K562 (cell line): Measurements from ENCODE around the gene XAB2. TPM values are rescaled to one million over a fixed set of nuclear protein-coding genes. Genes with fewer than 3 reads are reported as not detected.

Source experiments
- ATAC-seq: fragments of 200-7000 bp; cut with Tn5 transposase; 3 replicates; pipeline ENCODE4 v1.9.1; 2020; ENCODE audit warnings: moderate library complexity
- BruUV-seq: library from RNA; stranded (reverse); fragments of 400-500 nt; replicated peaks from 2 replicates; lab custom pipeline; 2021; lab: Mats Ljungman, UMichigan
- CTCF ChIA-PET: fragments of 300-600 bp; formaldehyde crosslinking; extraction: SDS; loops from one replicate; lab custom pipeline; 2021; ENCODE audit warnings: low intra/inter-chr PET ratio; lab: Yijun Ruan, JAX
- POLR2A ChIA-PET: fragments of 300-600, 350-650 bp; sonication (Branson Sonifier 250); formaldehyde crosslinking; extraction: SDS; loops from one replicate; lab custom pipeline; 2021; ENCODE audit warnings: antibody characterized with exemption, inconsistent platforms; lab: Yijun Ruan, JAX
- DNase-seq, 4 experiments: peaks; one replicate each; pipeline versions ENCODE4 v3.0.0 to v3.0.0-alpha.2; 2011 to 2018; ENCODE audit warnings: low spot score in 3 of 4, mixed read lengths in 3 of 4; ENCODE audit errors: extremely low read depth in 1 of 4
- FAIRE-seq: peaks from 2 replicates; lab custom pipeline; 2011; peaks lifted over from hg19 to GRCh38; lab: Jason Lieb, UNC
- H2AFZ ChIP-seq: 2 replicates; pipeline ENCODE4 v1.6.0; 2011; ENCODE audit warnings: low read depth, low read length, control low read depth, inconsistent platforms
- H3K27ac ChIP-seq: fragments of 200-600 bp; 3 replicates; pipeline ENCODE4 v1.8.0; 2011; ENCODE audit warnings: low read depth, mild to moderate bottlenecking, control low read depth, inconsistent platforms, low read length, moderate library complexity, mixed read lengths; ENCODE audit errors: extremely low read depth
- H3K27me3 ChIP-seq, 2 experiments: fragments of 300-600 bp in 1 of 2; 2 replicates in 1 of 2; 3 replicates in 1 of 2; pipeline versions ENCODE4 v1.6.0 to v1.8.0; 2011; ENCODE audit warnings: inconsistent platforms in 2 of 2, low read length in 2 of 2, mild to moderate bottlenecking in 1 of 2, mixed read lengths in 1 of 2, moderate library complexity in 1 of 2; ENCODE audit not compliant: control insufficient read depth in 2 of 2, insufficient read depth in 2 of 2
- H3K36me3 ChIP-seq: fragments of 300-600 bp; 3 replicates; pipeline ENCODE4 v1.8.0; 2011; ENCODE audit warnings: mild to moderate bottlenecking, low read length, inconsistent platforms; ENCODE audit not compliant: control insufficient read depth, insufficient read depth
- H3K4me1 ChIP-seq, 2 experiments: fragments of 200-600 bp in 1 of 2; replicated peaks in 1 of 2; 2 replicates in 1 of 2; 3 replicates in 1 of 2; pipeline versions ENCODE4 v1.5.1 to v1.8.0; 2011; ENCODE audit warnings: inconsistent platforms in 2 of 2, low read length in 2 of 2, mild to moderate bottlenecking in 1 of 2, mixed read lengths in 1 of 2, moderate library complexity in 1 of 2; ENCODE audit not compliant: control insufficient read depth in 2 of 2, insufficient read depth in 2 of 2
- H3K4me2 ChIP-seq: 2 replicates; pipeline ENCODE4 v1.6.1; 2011; ENCODE audit warnings: low read length, control low read depth, inconsistent platforms, mixed read lengths; ENCODE audit not compliant: insufficient read depth
- H3K4me3 ChIP-seq: fragments of 200-600 bp; sonication (generic), shearing (Covaris generic); 2 replicates; pipeline ENCODE4 v1.5.1; 2016; ENCODE audit warnings: control low read depth, inconsistent platforms
- H3K79me2 ChIP-seq: fragments of 200-600 bp; 3 replicates; pipeline ENCODE4 v1.8.0; 2011; ENCODE audit warnings: low read length, inconsistent platforms; ENCODE audit not compliant: control insufficient read depth, insufficient read depth
- H3K9ac ChIP-seq, 2 experiments: 2 replicates each; pipeline versions ENCODE4 v1.6.0 to v1.6.1; 2011; ENCODE audit warnings: low read depth in 2 of 2, low read length in 2 of 2, control low read depth in 1 of 2, inconsistent platforms in 1 of 2, mild to moderate bottlenecking in 1 of 2, mixed read lengths in 1 of 2; ENCODE audit not compliant: insufficient read depth in 1 of 2
- H3K9me1 ChIP-seq: one replicate; pipeline ENCODE4 v1.6.0; 2011; ENCODE audit warnings: inconsistent platforms, mild to moderate bottlenecking, low read length, moderate library complexity; ENCODE audit not compliant: control insufficient read depth, insufficient read depth
- H3K9me3 ChIP-seq: replicated peaks from 2 replicates; pipeline ENCODE4 v1.5.1; 2011; ENCODE audit warnings: low read depth, low read length, inconsistent platforms; ENCODE audit not compliant: control insufficient read depth, insufficient read depth
- H4K20me1 ChIP-seq: replicated peaks from 2 replicates; pipeline ENCODE4 v1.6.1; 2011; ENCODE audit warnings: low read length, inconsistent platforms, mixed read lengths; ENCODE audit not compliant: control insufficient read depth, insufficient read depth
- CC2D1A ChIP-seq: fragments of 450-650 bp; IDR thresholded peaks from 2 replicates; pipeline ENCODE4 v1.6.1; 2017; ENCODE audit warnings: mild to moderate bottlenecking
- CSDE1 ChIP-seq, 2 experiments: fragments of 450-650 bp; IDR thresholded peaks; 2 replicates each; pipeline ENCODE4 v1.6.1; 2016; ENCODE audit warnings: mild to moderate bottlenecking in 1 of 2
- CTBP1 ChIP-seq: fragments of 450-650 bp; IDR thresholded peaks from 2 replicates; pipeline ENCODE4 v1.6.1; 2016; ENCODE audit warnings: borderline replicate concordance
- MCM3 ChIP-seq: fragments of 450-650 bp; IDR thresholded peaks from 2 replicates; pipeline ENCODE4 v1.6.1; 2016
- NFRKB ChIP-seq: fragments of 450-650 bp; IDR thresholded peaks from 2 replicates; pipeline ENCODE4 v1.6.1; 2016; ENCODE audit warnings: low read depth
- WHSC1 ChIP-seq: IDR thresholded peaks from one replicate; pipeline ENCODE4 v1.6.1; 2012; ENCODE audit warnings: low read length, control low read depth, inconsistent platforms
- WGBS: fragments of 100-300 bp; shearing (Covaris generic); methylation state at CpG from one replicate; pipeline ENCODE4 v1.1.6; 2016; ENCODE audit warnings: low coverage, mixed read lengths; ENCODE audit not compliant: insufficient coverage; ENCODE audit errors: missing lambda C conversion rate; 5-methylcytosine and 5-hydroxymethylcytosine counted together
- in situ Hi-C: fragments of 300-500 bp; cut with MboI; formaldehyde crosslinking; loops from 4 replicates; pipeline ENCODE4 v1.15.0; 2018; ENCODE audit warnings: inconsistent platforms, mixed read lengths
- intact Hi-C: fragments of 100-400 bp; cut with micrococcal nuclease; formaldehyde crosslinking; loops from 2 replicates; pipeline ENCODE4 v1.14.2; 2022
- polyA plus RNA-seq, 8 experiments: library from polyadenylated mRNA; depleted of rRNA in 4 of 8; stranded (reverse) in 5 of 8; unstranded in 3 of 8; fragments of >200 nt; fragmentation: Nextera tagmentation in 2 of 8; fragmentation: Illumina TruSeq in 1 of 8; extraction: Ambion mirVana in 2 of 8; extraction: Trizol in 1 of 8; gene quantifications; 2 replicates each; pipeline versions ENCODE4 v1.2.1 to v1.2.3, GENCODE V29; 2011 to 2014; ENCODE audit warnings: inconsistent platforms in 1 of 8, missing spikeins in 1 of 8
- total RNA-seq, 7 experiments: library from RNA; depleted of rRNA in 6 of 7; stranded (reverse); fragments of >200 nt in 6 of 7; fragmentation: Illumina TruSeq in 2 of 7; extraction: Trizol in 2 of 7; gene quantifications; 2 replicates each; pipeline versions ENCODE4 v1.2.1 to v1.2.3, GENCODE V29; 2011 to 2021; ENCODE audit warnings: low replicate concordance in 1 of 7
- TF ChIP-seq, protein P1 (sequence below), 2 experiments: fragments of 150-350 bp in 1 of 2; IDR thresholded peaks; 2 replicates each; pipeline ENCODE4 v1.6.1; 2012 to 2016; ENCODE audit warnings: low read depth in 2 of 2, low read length in 2 of 2, mild to moderate bottlenecking in 1 of 2, moderate library complexity in 1 of 2
- TF ChIP-seq, protein P2 (sequence below): fragments of 450-650 bp; formaldehyde crosslinking; IDR thresholded peaks from 2 replicates; pipeline ENCODE4 v1.4.0; 2020; ENCODE audit warnings: mild to moderate bottlenecking

Gene XAB2
- total and polyA plus RNA-seq, 9 of the 15 experiments (the other 6 are each of a cell fraction or from before 2014, with no cell fraction given): 0.21 to 58.3 (median 20.0) TPM

DNA sequence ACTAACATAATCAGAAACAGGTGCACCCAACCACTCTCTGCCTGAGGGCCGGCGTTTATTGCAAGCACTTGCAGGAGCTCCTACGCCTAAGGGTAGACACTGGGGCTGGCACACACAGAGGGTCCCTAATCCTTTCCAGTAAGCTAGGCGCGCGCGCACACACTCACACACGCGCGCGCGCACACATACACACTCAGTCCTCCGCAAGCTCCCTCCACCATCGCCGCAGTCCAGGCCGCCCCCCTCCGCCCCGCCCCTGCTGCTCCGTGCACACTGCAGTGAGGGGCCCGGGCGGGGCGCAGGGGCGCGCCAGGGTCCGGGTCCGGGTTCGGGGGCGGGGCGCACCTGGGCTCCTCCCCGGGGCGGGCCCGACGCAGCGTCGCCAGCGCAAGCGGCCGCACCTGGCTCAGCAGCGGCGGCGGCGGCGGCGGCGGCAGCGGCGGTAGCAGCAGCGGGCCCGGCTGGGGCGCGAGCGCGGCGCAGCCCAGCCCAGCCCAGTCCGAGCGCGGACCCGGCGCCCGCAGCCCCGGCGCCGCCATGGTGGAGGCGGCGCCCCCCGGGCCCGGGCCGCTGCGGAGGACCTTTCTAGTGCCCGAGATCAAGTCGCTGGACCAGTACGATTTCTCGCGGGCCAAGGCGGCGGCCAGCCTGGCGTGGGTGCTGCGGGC, 33.7 kb downstream of the XAB2 start, which contains the start of gene CAMSAP3 (continued):
- TF ChIP-seq, protein P1, sequence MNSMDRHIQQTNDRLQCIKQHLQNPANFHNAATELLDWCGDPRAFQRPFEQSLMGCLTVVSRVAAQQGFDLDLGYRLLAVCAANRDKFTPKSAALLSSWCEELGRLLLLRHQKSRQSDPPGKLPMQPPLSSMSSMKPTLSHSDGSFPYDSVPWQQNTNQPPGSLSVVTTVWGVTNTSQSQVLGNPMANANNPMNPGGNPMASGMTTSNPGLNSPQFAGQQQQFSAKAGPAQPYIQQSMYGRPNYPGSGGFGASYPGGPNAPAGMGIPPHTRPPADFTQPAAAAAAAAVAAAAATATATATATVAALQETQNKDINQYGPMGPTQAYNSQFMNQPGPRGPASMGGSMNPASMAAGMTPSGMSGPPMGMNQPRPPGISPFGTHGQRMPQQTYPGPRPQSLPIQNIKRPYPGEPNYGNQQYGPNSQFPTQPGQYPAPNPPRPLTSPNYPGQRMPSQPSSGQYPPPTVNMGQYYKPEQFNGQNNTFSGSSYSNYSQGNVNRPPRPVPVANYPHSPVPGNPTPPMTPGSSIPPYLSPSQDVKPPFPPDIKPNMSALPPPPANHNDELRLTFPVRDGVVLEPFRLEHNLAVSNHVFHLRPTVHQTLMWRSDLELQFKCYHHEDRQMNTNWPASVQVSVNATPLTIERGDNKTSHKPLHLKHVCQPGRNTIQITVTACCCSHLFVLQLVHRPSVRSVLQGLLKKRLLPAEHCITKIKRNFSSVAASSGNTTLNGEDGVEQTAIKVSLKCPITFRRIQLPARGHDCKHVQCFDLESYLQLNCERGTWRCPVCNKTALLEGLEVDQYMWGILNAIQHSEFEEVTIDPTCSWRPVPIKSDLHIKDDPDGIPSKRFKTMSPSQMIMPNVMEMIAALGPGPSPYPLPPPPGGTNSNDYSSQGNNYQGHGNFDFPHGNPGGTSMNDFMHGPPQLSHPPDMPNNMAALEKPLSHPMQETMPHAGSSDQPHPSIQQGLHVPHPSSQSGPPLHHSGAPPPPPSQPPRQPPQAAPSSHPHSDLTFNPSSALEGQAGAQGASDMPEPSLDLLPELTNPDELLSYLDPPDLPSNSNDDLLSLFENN (IDR thresholded peaks at IDR 0.05; ENCODE audit: low read depth in 2 of 2, low read length in 2 of 2): no peak
- TF ChIP-seq CTBP1: peak; percentile 37; the same call in 1 of the 2 replicates
- TF ChIP-seq MCM3: no peak

DNA sequence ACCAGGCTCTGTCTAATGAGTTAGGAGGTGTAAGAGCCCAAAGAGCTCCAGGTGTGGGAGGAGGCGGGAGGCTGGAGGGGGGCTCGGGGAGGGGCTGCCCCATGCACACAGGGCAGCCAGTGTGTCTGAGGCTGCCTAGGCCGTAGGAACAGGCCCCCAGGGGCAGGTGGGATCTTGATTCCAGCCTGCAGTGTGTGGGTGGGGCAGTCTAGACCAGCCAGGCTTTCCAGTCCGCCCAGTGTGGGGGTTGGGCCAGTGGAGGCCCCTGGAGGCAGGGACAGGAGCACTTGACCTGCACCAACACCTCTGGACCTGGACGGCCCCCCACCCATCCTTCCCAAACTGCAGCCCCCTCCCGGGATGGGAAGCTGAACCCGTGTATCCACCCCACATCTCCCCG, 39.1 kb downstream of the XAB2 start:
- FAIRE-seq: no peak
- H3K9ac ChIP-seq: no peak overlapping the region; a peak in 1 of 4 replicates
- H3K4me2 ChIP-seq: no peak overlapping the region
- in situ Hi-C loops: no loop called here
- no peak for DNase-seq
- POLR2A ChIA-PET: no interaction called here
- BruUV-seq: no TSS peak
- H2AFZ ChIP-seq: no peak overlapping the region
- CTCF ChIA-PET: no interaction called here
- intact Hi-C loops: no loop called here
- no peaks in the 10 kb centered on the region for H4K20me1 ChIP-seq
- H3K36me3 ChIP-seq: no peaks in the 10 kb centered on the region
- H3K9me1 ChIP-seq: no peaks in the 10 kb centered on the region
- ATAC-seq: no peak; the same call in 2 of the 3 replicates
- TF ChIP-seq NFRKB: no peak
- TF ChIP-seq CSDE1 (IDR thresholded peaks at IDR 0.05): no peak
- TF ChIP-seq CC2D1A: no peak
- no peak for TF ChIP-seq WHSC1
- TF ChIP-seq, protein P2, sequence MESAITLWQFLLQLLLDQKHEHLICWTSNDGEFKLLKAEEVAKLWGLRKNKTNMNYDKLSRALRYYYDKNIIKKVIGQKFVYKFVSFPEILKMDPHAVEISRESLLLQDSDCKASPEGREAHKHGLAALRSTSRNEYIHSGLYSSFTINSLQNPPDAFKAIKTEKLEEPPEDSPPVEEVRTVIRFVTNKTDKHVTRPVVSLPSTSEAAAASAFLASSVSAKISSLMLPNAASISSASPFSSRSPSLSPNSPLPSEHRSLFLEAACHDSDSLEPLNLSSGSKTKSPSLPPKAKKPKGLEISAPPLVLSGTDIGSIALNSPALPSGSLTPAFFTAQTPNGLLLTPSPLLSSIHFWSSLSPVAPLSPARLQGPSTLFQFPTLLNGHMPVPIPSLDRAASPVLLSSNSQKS (CRISPR knock-in tag): no peak
- H3K27me3 ChIP-seq: peaks cover 8 to 35% of the 10 kb centered on the region in 2 experiments; a peak in 4 of 5 replicates
- 7% methylated on average over 7 of the region's 8 CpGs for WGBS
- H3K4me1 ChIP-seq: peaks cover 0 to 9% of the 10 kb centered on the region in 2 experiments; a peak in 2 of 5 replicates
- no peaks in the 10 kb centered on the region for H3K9me3 ChIP-seq
- no peaks in the 10 kb centered on the region for H3K79me2 ChIP-seq
- H3K27ac ChIP-seq: no peak overlapping the region
- H3K4me3 ChIP-seq: no peak overlapping the region
